ENCODE data around the gene COL20A1. TPM values are rescaled to one million over a fixed set of nuclear protein-coding genes. Genes with fewer than 3 reads are reported as not detected.

Gene COL20A1
- total and polyA plus RNA-seq, 9 donors, result 0.10 to 0.54 (median 0.25) TPM; not detected in 5

DNA sequence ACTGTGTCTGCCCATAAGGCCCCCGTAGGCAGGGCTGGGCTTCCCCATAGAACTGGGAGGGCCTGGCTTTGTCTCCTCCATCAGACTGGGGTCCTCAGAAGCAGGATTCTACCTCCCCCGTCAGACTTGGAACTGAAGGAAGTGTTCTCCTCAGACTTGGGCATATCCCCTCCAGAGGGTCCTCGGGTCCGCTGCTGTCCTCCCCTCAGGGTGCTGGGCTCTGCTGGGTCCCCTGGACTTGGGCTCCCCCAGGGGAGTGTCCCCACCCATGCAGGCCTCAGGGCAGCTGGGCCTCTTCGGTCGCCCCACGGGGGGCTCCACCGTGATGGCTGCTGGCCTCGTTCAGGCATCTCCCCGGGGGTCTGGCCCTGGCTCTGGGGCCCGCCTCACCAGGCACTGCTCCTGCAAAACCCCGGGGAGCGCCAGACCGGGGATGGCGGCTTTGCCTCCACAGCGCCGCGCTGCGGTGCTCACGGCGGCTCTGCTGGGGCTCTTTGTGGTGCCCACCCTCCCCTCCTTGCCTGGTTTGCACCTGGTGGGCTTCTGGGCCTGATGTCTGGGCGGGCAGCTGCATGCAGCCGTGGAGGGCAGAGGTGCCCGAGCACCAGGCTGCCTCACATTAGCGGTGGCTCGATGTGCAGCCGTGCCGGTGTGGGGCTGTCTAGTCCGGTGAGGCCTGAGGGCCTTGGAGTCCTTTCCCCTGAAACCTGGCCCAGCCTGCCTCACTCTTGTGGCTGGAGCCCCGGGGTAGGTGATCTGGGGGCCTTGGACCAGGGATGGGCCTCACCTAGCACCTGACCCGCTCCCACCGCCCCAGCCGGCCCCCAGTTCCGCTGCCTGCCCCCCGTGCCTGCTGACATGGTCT, 13.9 kb downstream of the COL20A1 start:
- intact Hi-C loops (cut with DNase I), result loop anchor here in 2 of 4 donors (5.0 kb wide), 1 partner anchor 75 kb away; no protein-coding TSS in a partner anchor
- no peak overlapping the region for H3K4me3 ChIP-seq
- no peaks in the 10 kb centered on the region for H3K9me3 ChIP-seq
- TF ChIP-seq EP300 (IDR thresholded peaks at IDR 0.05) (no peak), POLR2A (IDR thresholded peaks at IDR 0.05) (no peak)
- TF ChIP-seq, protein P1, sequence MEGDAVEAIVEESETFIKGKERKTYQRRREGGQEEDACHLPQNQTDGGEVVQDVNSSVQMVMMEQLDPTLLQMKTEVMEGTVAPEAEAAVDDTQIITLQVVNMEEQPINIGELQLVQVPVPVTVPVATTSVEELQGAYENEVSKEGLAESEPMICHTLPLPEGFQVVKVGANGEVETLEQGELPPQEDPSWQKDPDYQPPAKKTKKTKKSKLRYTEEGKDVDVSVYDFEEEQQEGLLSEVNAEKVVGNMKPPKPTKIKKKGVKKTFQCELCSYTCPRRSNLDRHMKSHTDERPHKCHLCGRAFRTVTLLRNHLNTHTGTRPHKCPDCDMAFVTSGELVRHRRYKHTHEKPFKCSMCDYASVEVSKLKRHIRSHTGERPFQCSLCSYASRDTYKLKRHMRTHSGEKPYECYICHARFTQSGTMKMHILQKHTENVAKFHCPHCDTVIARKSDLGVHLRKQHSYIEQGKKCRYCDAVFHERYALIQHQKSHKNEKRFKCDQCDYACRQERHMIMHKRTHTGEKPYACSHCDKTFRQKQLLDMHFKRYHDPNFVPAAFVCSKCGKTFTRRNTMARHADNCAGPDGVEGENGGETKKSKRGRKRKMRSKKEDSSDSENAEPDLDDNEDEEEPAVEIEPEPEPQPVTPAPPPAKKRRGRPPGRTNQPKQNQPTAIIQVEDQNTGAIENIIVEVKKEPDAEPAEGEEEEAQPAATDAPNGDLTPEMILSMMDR (IDR thresholded peaks at IDR 0.05), result no peak
- H3K4me1 ChIP-seq (ENCODE audit: insufficient read depth), result no peaks in the 10 kb centered on the region
- no peak overlapping the region for H3K27ac ChIP-seq
- no peaks in the 10 kb centered on the region for H3K36me3 ChIP-seq
- no peak for DNase-seq
- 76 to 85% (median 81%) methylated on average over 30 to 35 of the region's 35 CpGs for WGBS, 3 donors
- H3K27me3 ChIP-seq, result no peaks in the 10 kb centered on the region

DNA sequence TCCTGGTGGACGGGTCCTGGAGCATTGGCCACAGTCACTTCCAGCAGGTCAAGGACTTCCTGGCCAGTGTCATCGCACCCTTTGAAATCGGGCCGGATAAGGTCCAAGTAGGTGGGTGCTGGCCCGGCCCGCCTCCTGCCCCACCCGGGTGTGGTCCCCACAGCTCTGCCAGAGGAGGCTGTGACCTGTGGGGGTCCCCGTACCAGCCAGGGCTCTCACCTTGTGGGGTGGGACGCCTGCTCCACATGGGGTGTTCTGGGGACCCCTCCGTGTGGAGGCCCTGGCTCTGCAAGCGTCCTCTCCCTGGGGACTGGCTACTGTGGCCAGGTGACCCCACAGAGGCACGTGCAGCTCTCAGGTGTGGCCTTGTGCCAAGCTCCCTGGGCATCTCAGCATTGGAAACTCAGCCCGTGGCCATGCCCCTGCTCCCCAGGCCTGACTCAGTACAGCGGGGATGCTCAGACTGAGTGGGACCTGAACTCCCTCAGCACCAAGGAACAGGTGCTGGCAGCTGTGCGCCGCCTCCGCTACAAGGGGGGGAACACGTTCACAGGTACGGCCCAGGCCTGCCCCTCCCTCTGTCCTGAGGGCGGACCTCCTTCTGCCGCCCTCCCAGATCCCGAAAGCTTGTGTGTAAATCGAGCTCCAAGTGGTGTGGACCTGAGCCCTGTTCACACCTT, 14.7 kb downstream of the COL20A1 start:
- no peak overlapping the region for H3K4me3 ChIP-seq
- TF ChIP-seq, protein P1 (IDR thresholded peaks at IDR 0.05), result no peak
- TF ChIP-seq POLR2A (IDR thresholded peaks at IDR 0.05), result no peak
- no peak for TF ChIP-seq EP300 (IDR thresholded peaks at IDR 0.05)
- no peaks in the 10 kb centered on the region for H3K9me3 ChIP-seq
- no peak for DNase-seq
- H3K27me3 ChIP-seq, result no peaks in the 10 kb centered on the region
- WGBS, 3 donors, result 67 to 83% (median 70%) methylated on average over 17 to 23 of the region's 23 CpGs
- no peak overlapping the region for H3K27ac ChIP-seq
- intact Hi-C loops (cut with DNase I), result loop anchor here in 3 of 4 donors (2.0 to 5.0 kb wide), 2 partner anchors 73 to 75 kb away; no protein-coding TSS in a partner anchor
- no peaks in the 10 kb centered on the region for H3K36me3 ChIP-seq
- H3K4me1 ChIP-seq (ENCODE audit: insufficient read depth), result no peaks in the 10 kb centered on the region

DNA sequence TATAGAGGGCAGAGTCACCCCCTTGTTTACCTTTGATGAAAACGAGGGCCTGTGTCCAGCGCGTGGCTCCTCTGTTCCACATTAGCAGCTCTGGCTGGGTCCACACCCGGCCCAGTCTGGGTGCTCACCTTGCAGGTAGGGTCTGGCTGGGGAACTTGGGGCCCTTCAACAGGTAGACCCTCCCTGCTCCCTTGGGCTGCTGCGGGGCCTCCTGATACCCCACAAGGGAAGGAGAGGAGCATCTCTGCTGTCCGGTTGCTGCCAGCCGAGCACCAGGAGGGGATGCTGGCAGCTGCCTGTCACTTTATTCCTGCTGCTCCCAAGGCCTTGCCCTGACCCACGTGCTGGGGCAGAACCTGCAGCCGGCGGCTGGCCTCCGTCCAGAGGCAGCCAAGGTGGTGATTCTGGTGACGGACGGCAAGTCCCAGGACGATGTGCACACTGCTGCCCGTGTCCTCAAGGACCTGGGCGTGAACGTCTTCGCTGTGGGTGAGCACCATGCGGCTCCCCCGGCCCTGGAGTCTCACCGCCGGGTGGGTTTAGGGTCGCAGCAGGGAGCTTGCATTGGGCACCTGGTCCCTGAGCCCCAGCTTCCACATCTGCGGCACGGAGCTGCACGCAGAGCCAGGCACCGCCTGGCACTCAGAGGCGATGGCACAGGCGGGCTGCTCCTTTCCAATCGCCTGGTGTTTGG, 15.4 kb downstream of the COL20A1 start:
- intact Hi-C loops (cut with DNase I), result loop anchor here in 3 of 4 donors (2.0 to 5.0 kb wide), 2 partner anchors 72 to 74 kb away; no protein-coding TSS in a partner anchor

More for the DNA sequence above, 15.4 kb downstream of the COL20A1 start:
- Histone ChIP-seq H3K36me3 (no peaks in the 10 kb centered on the region), H3K27ac (no peak overlapping the region), H3K9me3 (no peaks in the 10 kb centered on the region), H3K4me3 (no peak overlapping the region), H3K27me3 (no peaks in the 10 kb centered on the region), H3K4me1 (ENCODE audit: insufficient read depth) (no peaks in the 10 kb centered on the region)
- DNase-seq, result no peak
- WGBS, 3 donors, result 70 to 77% (median 71%) methylated on average over 30 of the region's 30 CpGs
- TF ChIP-seq POLR2A (IDR thresholded peaks at IDR 0.05) (no peak), EP300 (IDR thresholded peaks at IDR 0.05) (no peak)
- TF ChIP-seq, protein P1 (IDR thresholded peaks at IDR 0.05), result no peak
